DOHH2 (cell line): Measurements from ENCODE around the gene PES1.

Experiments
- CTCF ChIP-seq: fragments of 200-600 bp; sonication (generic); IDR thresholded peaks from one replicate; pipeline ENCODE4 v1.5.1; 2014; ENCODE audit warnings: antibody characterized with exemption, mild to moderate bottlenecking, low read depth, low read length; ENCODE audit not compliant: poor library complexity, severe bottlenecking
- EZH2phosphoT487 ChIP-seq: fragments of 200-600 bp; sonication (generic); IDR thresholded peaks from 2 replicates; pipeline ENCODE4 v1.6.1; 2017; ENCODE audit warnings: borderline replicate concordance, mild to moderate bottlenecking, antibody characterized with exemption, low read length, moderate library complexity, mixed read lengths

DNA sequence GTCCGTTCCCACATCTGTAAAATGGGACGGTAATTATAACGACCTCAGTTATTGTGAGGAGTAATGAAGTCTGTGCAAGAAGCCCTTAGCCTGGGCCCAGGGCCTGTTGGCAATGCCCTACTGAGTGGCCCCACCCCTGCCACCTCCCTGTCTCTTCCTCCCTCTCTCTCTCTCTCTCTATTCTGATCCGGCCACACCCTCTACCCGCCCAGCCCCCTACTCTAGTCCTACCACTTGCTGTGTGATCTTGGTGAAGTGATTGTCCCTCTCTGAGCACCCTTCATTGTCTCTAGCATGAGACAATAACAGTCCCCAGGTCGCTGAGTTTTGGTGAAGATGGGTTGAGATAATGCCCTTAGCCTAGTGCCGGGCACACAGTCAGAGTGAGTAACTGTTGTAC lies 37.7 kb downstream of the PES1 start:
- TF ChIP-seq CTCF = no peak
- TF ChIP-seq EZH2phosphoT487 = no peak
